Mucosa of descending colon (tissue), 3 donors: ENCODE results near the gene GPC6. TPM values are rescaled to one million over a fixed set of nuclear protein-coding genes. Genes with fewer than 3 reads are reported as not detected.

Source experiments
- ATAC-seq: fragments of 200-7000 bp; cut with Tn5 transposase; one replicate; pipeline ENCODE4 v1.9.1; 2020; ENCODE audit warnings: mild to moderate bottlenecking, moderate library complexity
- DNase-seq, 3 donors: peaks; one replicate each; pipeline ENCODE4 v3.0.0-alpha.2; 2020
- H3K36me3 ChIP-seq: fragments of 200-600 bp; one replicate; pipeline ENCODE4 v1.8.0; 2021; ENCODE audit warnings: low read depth, mild to moderate bottlenecking
- H3K4me1 ChIP-seq: fragments of 200-600 bp; one replicate; pipeline ENCODE4 v1.8.0; 2021; ENCODE audit warnings: low read depth, mild to moderate bottlenecking
- H3K4me3 ChIP-seq: fragments of 200-600 bp; one replicate; pipeline ENCODE4 v1.8.0; 2021; ENCODE audit warnings: mild to moderate bottlenecking
- H3K9me3 ChIP-seq: fragments of 200-600 bp; one replicate; pipeline ENCODE4 v1.8.0; 2021; ENCODE audit warnings: mild to moderate bottlenecking
- CTCF ChIP-seq: fragments of 200-600 bp; IDR thresholded peaks from one replicate; pipeline ENCODE4 v1.8.0; 2022; ENCODE audit warnings: antibody characterized with exemption, mild to moderate bottlenecking
- intact Hi-C, 2 donors: fragments of 100-400 bp; cut with DNase I in 1 of 2; cut with micrococcal nuclease in 1 of 2; formaldehyde crosslinking; loops; one replicate each; pipeline versions ENCODE4 v1.11.0 to v1.11.1; 2022; cut with DNase I, micrococcal nuclease
- total RNA-seq, 3 donors: library from RNA; stranded (reverse); fragmentation: NEBNext Ultra II Directional in 2 of 3; extraction: Animal tissue kit (Norgen Biotek cat#: 25700) in 2 of 3; gene quantifications; one replicate each; pipeline versions ENCODE4 v1.2.1 to v1.2.4, GENCODE V29; 2021 to 2023
- donor health status: DM: no; HTN: no; CAD: no; lungs with moderate emphysema.
- donor health status: DM: no; HTN: no; CAD: no.
- donor health status: DM: no; HTN: yes; CAD: no.

The GPC6 gene
- total RNA-seq, 3 donors from 2014 or later, result 2.7 to 11.3 (median 7.5) TPM

GRCh38 chr13:93243375-93244063, 16.9 kb downstream of the GPC6 start:
- DNase-seq (peak in 1 of 3 donors; percentile 40), ATAC-seq (peak; percentile 20)
- no peak for TF ChIP-seq CTCF
- intact Hi-C loops, result no loop called here
- Histone ChIP-seq H3K36me3 (no peaks in the 10 kb centered on the region), H3K9me3 (peaks cover 10% of the 10 kb centered on the region), H3K4me3 (no peak overlapping the region), H3K4me1 (no peaks in the 10 kb centered on the region)

- H3K4me3 ChIP-seq, result no peak overlapping the region
- no peaks in the 10 kb centered on the region for H3K4me1 ChIP-seq
- H3K36me3 ChIP-seq, result no peaks in the 10 kb centered on the region
- DNase-seq (no peak), ATAC-seq (peak; percentile 29)
- intact Hi-C loops, result no loop called here
- no peak for TF ChIP-seq CTCF
- peaks cover 3% of the 10 kb centered on the region for H3K9me3 ChIP-seq
These were observed 17.7 kb downstream of the GPC6 start for GRCh38 chr13:93244141-93244917.

- ATAC-seq (no peak), DNase-seq (no peak)
- intact Hi-C loops, result no loop called here
- no peak overlapping the region for H3K4me3 ChIP-seq
- no peaks in the 10 kb centered on the region for H3K36me3 ChIP-seq
- peaks cover 2% of the 10 kb centered on the region for H3K9me3 ChIP-seq
- TF ChIP-seq CTCF, result no peak
- H3K4me1 ChIP-seq, result no peaks in the 10 kb centered on the region
These were observed 18.3 kb downstream of the GPC6 start for GRCh38 chr13:93244918-93245280.

- H3K9me3 ChIP-seq, result no peaks in the 10 kb centered on the region
- no peak for TF ChIP-seq CTCF
- intact Hi-C loops, result no loop called here
- ATAC-seq (no peak), DNase-seq (no peak)
- H3K4me3 ChIP-seq, result no peak overlapping the region
- H3K4me1 ChIP-seq, result no peaks in the 10 kb centered on the region
- no peaks in the 10 kb centered on the region for H3K36me3 ChIP-seq
These were observed 19.5 kb downstream of the GPC6 start for GRCh38 chr13:93246069-93246468.

- no peak for TF ChIP-seq CTCF
- no peak for DNase-seq
- no peak overlapping the region for H3K4me3 ChIP-seq
- no peaks in the 10 kb centered on the region for H3K36me3 ChIP-seq
- intact Hi-C loops, result no loop called here
- no peaks in the 10 kb centered on the region for H3K4me1 ChIP-seq
- ATAC-seq, result peak; percentile 31
- H3K9me3 ChIP-seq, result no peaks in the 10 kb centered on the region
These were observed 22.0 kb downstream of the GPC6 start for GRCh38 chr13:93248627-93249047.
